DOHH2 (cell line): ENCODE data around the gene MSANTD4.
"Not testable (repeated sequence)": the region's sequence is repeated elsewhere in the genome, so short reads cannot be mapped to it uniquely, and the experiment has no call there.

Experiments used
- H3F3A ChIP-seq: fragments of 200-600 bp; sonication (generic), shearing (Covaris generic); 2 replicates; pipeline ENCODE4 v1.6.0; 2016; ENCODE audit warnings: antibody characterized with exemption, mild to moderate bottlenecking; ENCODE audit not compliant: control insufficient read depth, insufficient read depth
- H3K27ac ChIP-seq: fragments of 200-600 bp; sonication (generic); 2 replicates; pipeline ENCODE4 v1.5.1; 2014; ENCODE audit warnings: low read depth, mild to moderate bottlenecking, low read length, moderate library complexity
- H3K27me3 ChIP-seq: fragments of 200-600 bp; sonication (generic); 2 replicates; pipeline ENCODE4 v1.6.1; 2014; ENCODE audit warnings: mild to moderate bottlenecking, low read length, mixed read lengths; ENCODE audit not compliant: control insufficient read depth
- H3K36me3 ChIP-seq: fragments of 200-600 bp; sonication (generic); 2 replicates; pipeline ENCODE4 v1.6.1; 2014; ENCODE audit warnings: mild to moderate bottlenecking, low read length, moderate library complexity, mixed read lengths; ENCODE audit not compliant: control insufficient read depth
- H3K4me1 ChIP-seq: fragments of 200-600 bp; sonication (generic); 2 replicates; pipeline ENCODE4 v1.6.1; 2014; ENCODE audit warnings: mild to moderate bottlenecking, low read length, mixed read lengths; ENCODE audit not compliant: control insufficient read depth
- H3K4me2 ChIP-seq: fragments of 200-600 bp; sonication (generic); 2 replicates; pipeline ENCODE4 v1.6.0; 2014; ENCODE audit warnings: mild to moderate bottlenecking, low read length, moderate library complexity
- H3K4me3 ChIP-seq: fragments of 200-600 bp; sonication (generic); 2 replicates; pipeline ENCODE4 v1.5.1; 2014; ENCODE audit warnings: mild to moderate bottlenecking, low read length, mixed read lengths
- H3K79me2 ChIP-seq: fragments of 200-600 bp; sonication (generic); 2 replicates; pipeline ENCODE4 v1.6.1; 2014; ENCODE audit warnings: mild to moderate bottlenecking, low read length, mixed read lengths; ENCODE audit not compliant: control insufficient read depth
- H3K9me2 ChIP-seq: fragments of 200-600 bp; sonication (generic); replicated peaks from 2 replicates; pipeline ENCODE4 v1.6.1; 2014; ENCODE audit warnings: mild to moderate bottlenecking, low read length, mixed read lengths; ENCODE audit not compliant: control insufficient read depth
- H3K9me3 ChIP-seq: fragments of 200-600 bp; sonication (generic); 2 replicates; pipeline ENCODE4 v1.6.1; 2014; ENCODE audit warnings: antibody characterized with exemption, low read length, mixed read lengths; ENCODE audit not compliant: control insufficient read depth, insufficient read depth
- H4K20me1 ChIP-seq: fragments of 200-600 bp; sonication (generic); 2 replicates; pipeline ENCODE4 v1.6.0; 2014; ENCODE audit warnings: low read depth, mild to moderate bottlenecking, antibody characterized with exemption, low read length, moderate library complexity; ENCODE audit not compliant: control insufficient read depth, insufficient read depth
- EZH2phosphoT487 ChIP-seq: fragments of 200-600 bp; sonication (generic); IDR thresholded peaks from 2 replicates; pipeline ENCODE4 v1.6.1; 2017; ENCODE audit warnings: borderline replicate concordance, mild to moderate bottlenecking, antibody characterized with exemption, low read length, moderate library complexity, mixed read lengths
- TF ChIP-seq, protein P1 (sequence below): fragments of 200-600 bp; sonication (generic); IDR thresholded peaks from one replicate; pipeline ENCODE4 v1.5.1; 2014; ENCODE audit warnings: antibody characterized with exemption, mild to moderate bottlenecking, low read depth, low read length; ENCODE audit not compliant: poor library complexity, severe bottlenecking

Gene MSANTD4

DNA sequence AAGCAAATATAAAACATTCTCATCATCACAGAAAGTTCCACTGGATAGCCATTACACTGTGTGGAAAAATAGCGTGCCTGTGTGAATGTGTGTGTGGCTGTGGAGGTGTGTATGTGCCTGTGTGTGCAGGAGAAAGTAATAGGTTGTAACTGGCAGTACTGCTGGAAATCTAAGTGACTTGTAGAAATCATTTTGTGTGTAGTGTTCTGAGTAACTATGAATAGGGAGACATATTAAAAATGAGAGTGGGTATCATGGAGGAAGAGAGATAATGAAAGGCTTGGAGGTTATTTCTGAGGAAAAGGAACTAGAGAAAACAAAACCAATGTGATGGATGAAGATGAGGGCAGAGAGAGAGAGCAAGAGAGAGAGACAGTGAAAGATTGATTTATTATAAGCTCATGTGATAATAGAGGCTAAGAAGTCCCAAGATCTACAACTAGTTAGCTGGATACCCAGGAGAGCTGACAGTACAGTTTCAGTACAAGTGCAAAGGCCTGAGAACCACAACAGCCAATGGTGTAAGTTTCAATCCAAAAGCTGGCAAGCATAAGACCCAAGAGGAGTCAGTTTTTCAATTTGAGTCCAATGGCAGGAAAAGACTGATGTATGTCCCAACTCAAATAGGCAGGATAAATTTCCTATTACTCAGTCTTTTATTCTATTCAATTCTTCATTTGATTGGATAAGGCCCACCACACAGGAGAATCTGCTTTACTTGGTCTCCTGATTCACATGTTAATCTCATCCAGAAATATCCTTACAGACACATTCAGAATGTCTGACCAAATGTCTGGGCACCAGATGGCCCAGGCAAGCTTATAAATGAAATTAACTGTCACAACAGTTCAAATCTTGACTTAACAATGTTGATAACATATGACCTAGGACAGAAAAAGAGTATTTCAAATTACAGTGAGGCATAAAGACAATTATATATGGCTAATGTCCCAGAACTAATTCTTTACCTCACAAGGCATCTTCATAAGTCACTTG lies 40.2 kb upstream of the MSANTD4 start:
- Histone ChIP-seq H3K4me2 (no peak overlapping the region), H3K4me3 (no peak overlapping the region), H3K4me1 (no peaks in the 10 kb centered on the region), H3F3A (no peaks in the 10 kb centered on the region), H3K27ac (no peak overlapping the region), H3K36me3 (no peaks in the 10 kb centered on the region), H3K9me3 (no peaks in the 10 kb centered on the region), H4K20me1 (no peaks in the 10 kb centered on the region), H3K9me2 (no peaks in the 10 kb centered on the region), H3K79me2 (no peaks in the 10 kb centered on the region), H3K27me3 (no peaks in the 10 kb centered on the region)
- TF ChIP-seq, protein P1, sequence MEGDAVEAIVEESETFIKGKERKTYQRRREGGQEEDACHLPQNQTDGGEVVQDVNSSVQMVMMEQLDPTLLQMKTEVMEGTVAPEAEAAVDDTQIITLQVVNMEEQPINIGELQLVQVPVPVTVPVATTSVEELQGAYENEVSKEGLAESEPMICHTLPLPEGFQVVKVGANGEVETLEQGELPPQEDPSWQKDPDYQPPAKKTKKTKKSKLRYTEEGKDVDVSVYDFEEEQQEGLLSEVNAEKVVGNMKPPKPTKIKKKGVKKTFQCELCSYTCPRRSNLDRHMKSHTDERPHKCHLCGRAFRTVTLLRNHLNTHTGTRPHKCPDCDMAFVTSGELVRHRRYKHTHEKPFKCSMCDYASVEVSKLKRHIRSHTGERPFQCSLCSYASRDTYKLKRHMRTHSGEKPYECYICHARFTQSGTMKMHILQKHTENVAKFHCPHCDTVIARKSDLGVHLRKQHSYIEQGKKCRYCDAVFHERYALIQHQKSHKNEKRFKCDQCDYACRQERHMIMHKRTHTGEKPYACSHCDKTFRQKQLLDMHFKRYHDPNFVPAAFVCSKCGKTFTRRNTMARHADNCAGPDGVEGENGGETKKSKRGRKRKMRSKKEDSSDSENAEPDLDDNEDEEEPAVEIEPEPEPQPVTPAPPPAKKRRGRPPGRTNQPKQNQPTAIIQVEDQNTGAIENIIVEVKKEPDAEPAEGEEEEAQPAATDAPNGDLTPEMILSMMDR: no peak

DNA sequence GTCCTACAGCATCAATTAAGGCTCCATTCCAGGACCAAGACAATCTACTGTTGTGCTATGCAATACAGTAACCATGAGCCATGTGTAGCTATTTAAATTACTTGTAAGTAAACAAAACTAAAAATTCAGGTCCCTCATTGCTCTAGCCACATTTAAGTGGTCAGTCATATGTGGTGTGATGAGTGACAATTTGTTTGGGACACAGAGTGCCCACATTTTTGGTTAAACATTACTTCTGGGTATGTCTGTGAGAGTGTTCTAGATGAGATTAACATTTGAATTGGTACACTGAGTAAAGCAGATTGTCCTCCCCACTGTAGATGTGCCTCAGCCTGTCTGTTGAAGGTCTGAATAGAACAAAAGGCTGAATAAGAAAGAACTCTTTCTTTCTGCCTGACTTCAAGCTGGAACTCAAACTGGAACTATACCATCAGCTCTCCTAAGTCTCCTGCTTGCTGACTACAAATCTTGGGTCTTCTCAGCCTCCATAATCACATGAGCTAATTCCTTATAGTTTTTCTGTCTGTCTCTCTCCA lies 39.3 kb upstream of the MSANTD4 start:
- H3K9me2 ChIP-seq: no peaks in the 10 kb centered on the region
- no peaks in the 10 kb centered on the region for H4K20me1 ChIP-seq
- H3K79me2 ChIP-seq: no peaks in the 10 kb centered on the region
- no peaks in the 10 kb centered on the region for H3K27me3 ChIP-seq
- H3F3A ChIP-seq: no peaks in the 10 kb centered on the region
- H3K4me2 ChIP-seq: no peak overlapping the region
- no peaks in the 10 kb centered on the region for H3K9me3 ChIP-seq
- no peak for TF ChIP-seq EZH2phosphoT487
- no peaks in the 10 kb centered on the region for H3K4me1 ChIP-seq
- no peaks in the 10 kb centered on the region for H3K36me3 ChIP-seq
- H3K4me3 ChIP-seq: no peak overlapping the region
- no peak overlapping the region for H3K27ac ChIP-seq

DNA sequence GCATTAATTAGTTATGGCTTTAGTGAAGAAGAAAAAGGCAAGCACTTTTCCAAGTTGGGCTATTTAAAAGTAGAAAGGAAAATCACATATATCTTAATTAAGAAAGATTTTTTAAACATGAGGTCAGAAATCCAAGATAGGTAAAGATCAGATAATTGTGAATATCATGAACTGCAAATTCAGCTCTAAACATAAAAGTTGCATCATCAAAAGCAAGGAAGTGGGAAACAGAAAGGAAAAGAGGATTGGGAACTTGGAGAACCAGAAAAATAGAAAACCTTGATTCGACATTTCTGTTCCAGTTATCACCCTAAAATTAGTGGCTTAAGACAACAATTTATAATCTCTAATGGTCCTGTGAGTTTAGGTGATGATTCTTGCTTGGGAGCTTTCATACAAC lies 37.6 kb upstream of the MSANTD4 start:
- no peaks in the 10 kb centered on the region for H3K36me3 ChIP-seq
- TF ChIP-seq EZH2phosphoT487: no peak
- TF ChIP-seq, protein P1: no peak
- H3K27me3 ChIP-seq: no peaks in the 10 kb centered on the region
- no peaks in the 10 kb centered on the region for H3K9me3 ChIP-seq
- no peaks in the 10 kb centered on the region for H4K20me1 ChIP-seq
- no peak overlapping the region for H3K4me3 ChIP-seq
- H3K27ac ChIP-seq: no peak overlapping the region
- H3K79me2 ChIP-seq: no peaks in the 10 kb centered on the region
- H3F3A ChIP-seq: no peaks in the 10 kb centered on the region
- H3K4me1 ChIP-seq: no peaks in the 10 kb centered on the region
- no peak overlapping the region for H3K4me2 ChIP-seq
- no peaks in the 10 kb centered on the region for H3K9me2 ChIP-seq

DNA sequence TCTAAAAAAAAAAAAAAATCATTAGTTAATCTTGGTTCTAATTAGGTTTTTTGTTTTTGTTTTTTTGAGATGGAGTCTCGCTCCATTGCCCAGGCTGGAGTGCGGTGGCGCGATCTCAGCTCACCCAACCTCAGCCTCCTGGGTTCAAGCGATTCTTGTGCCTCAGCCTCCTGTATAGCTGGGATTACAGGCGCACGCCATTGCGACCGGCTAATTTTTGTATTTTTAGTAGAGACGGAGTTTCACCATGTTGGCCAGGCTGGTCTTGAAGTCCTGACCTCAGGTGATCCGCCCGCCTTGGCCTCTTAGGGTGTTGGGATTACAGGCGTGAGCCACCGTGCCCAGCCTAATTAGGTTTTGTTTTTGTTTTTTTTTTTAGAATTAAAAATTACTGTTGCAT lies 36.3 kb upstream of the MSANTD4 start:
- H3K9me2 ChIP-seq, H3K27me3 ChIP-seq, H3K9me3 ChIP-seq, H3K4me1 ChIP-seq, H3K4me2 ChIP-seq, H3K36me3 ChIP-seq, H3K79me2 ChIP-seq, H3F3A ChIP-seq, H3K4me3 ChIP-seq, H3K27ac ChIP-seq, H4K20me1 ChIP-seq: not testable (repeated sequence)
